GM23338 (cell line): ENCODE results near the gene MT1B. TPM values are rescaled to one million over a fixed set of nuclear protein-coding genes. Genes with fewer than 3 reads are reported as not detected.
A peak's percentile ranks its signal among the peaks of the same experiment; 100 is the strongest.

Source experiments
- ATAC-seq: fragments of 200-7000 bp; cut with Tn5 transposase; 3 replicates; pipeline ENCODE4 v1.9.1; 2020
- DNase-seq: peaks from one replicate; pipeline ENCODE4 v3.0.0-alpha.2; 2015; ENCODE audit warnings: low spot score
- H2AFZ ChIP-seq: fragments of 200-600 bp; sonication (generic); 2 replicates; pipeline ENCODE4 v1.8.0; 2016; ENCODE audit warnings: antibody characterized with exemption, mild to moderate bottlenecking, moderate library complexity
- H3F3A ChIP-seq: fragments of 200-600 bp; sonication (generic); replicated peaks from 2 replicates; pipeline ENCODE4 v1.8.0; 2017; ENCODE audit warnings: antibody characterized with exemption, mixed run types, low read depth
- H3K27ac ChIP-seq: fragments of 200-600 bp; sonication (generic); 2 replicates; pipeline ENCODE4 v1.6.1; 2016; ENCODE audit warnings: low read depth
- H3K27me3 ChIP-seq: fragments of 200-600 bp; sonication (generic); 2 replicates; pipeline ENCODE4 v1.8.0; 2016; ENCODE audit warnings: mild to moderate bottlenecking, mixed run types, moderate library complexity; ENCODE audit not compliant: insufficient read depth
- H3K36me3 ChIP-seq: fragments of 200-600 bp; sonication (generic); 2 replicates; pipeline ENCODE4 v1.8.0; 2016; ENCODE audit warnings: mild to moderate bottlenecking; ENCODE audit not compliant: insufficient read depth
- H3K4me1 ChIP-seq: fragments of 200-600 bp; sonication (generic); 2 replicates; pipeline ENCODE4 v1.8.0; 2016; ENCODE audit warnings: mild to moderate bottlenecking, moderate library complexity; ENCODE audit not compliant: insufficient read depth
- H3K4me2 ChIP-seq: fragments of 200-600 bp; sonication (generic); 2 replicates; pipeline ENCODE4 v1.7.1; 2017; ENCODE audit warnings: mixed run types
- H3K4me3 ChIP-seq: fragments of 200-600 bp; sonication (generic); 2 replicates; pipeline ENCODE4 v1.6.1; 2016; ENCODE audit warnings: mixed run types
- H3K79me2 ChIP-seq: fragments of 200-600 bp; sonication (generic); replicated peaks from 2 replicates; pipeline ENCODE4 v1.8.0; 2017; ENCODE audit warnings: mild to moderate bottlenecking; ENCODE audit not compliant: insufficient read depth
- H3K9me2 ChIP-seq: fragments of 200-600 bp; sonication (generic); 2 replicates; pipeline ENCODE4 v1.8.0; 2017; ENCODE audit not compliant: insufficient read depth
- H4K20me1 ChIP-seq: fragments of 200-600 bp; sonication (generic); replicated peaks from 2 replicates; pipeline ENCODE4 v1.8.0; 2017; ENCODE audit warnings: mild to moderate bottlenecking; ENCODE audit not compliant: insufficient read depth
- H3K27ac Mint-ChIP-seq: 2 replicates; pipeline ENCODE4 v1.8.0; 2020; ENCODE audit warnings: inconsistent platforms, mild to moderate bottlenecking, moderate library complexity, mixed read lengths
- H3K27me3 Mint-ChIP-seq: 3 replicates; pipeline ENCODE4 v1.8.0; 2022; ENCODE audit warnings: low read depth, mild to moderate bottlenecking, moderate library complexity, mixed read lengths, inconsistent platforms; ENCODE audit not compliant: insufficient read depth, poor library complexity
- H3K36me3 Mint-ChIP-seq: 3 replicates; pipeline ENCODE4 v1.8.0; 2021; ENCODE audit warnings: low read depth, mild to moderate bottlenecking, inconsistent platforms, moderate library complexity, mixed read lengths
- H3K4me1 Mint-ChIP-seq: 3 replicates; pipeline ENCODE4 v1.8.0; 2020; ENCODE audit warnings: mild to moderate bottlenecking, inconsistent platforms, mixed read lengths
- H3K4me3 Mint-ChIP-seq: 3 replicates; pipeline ENCODE4 v1.8.0; 2021; ENCODE audit warnings: moderate library complexity, mild to moderate bottlenecking, inconsistent platforms, mixed read lengths
- H3K9me3 Mint-ChIP-seq: 3 replicates; pipeline ENCODE4 v1.8.0; 2020; ENCODE audit warnings: moderate library complexity, mild to moderate bottlenecking, inconsistent platforms, mixed read lengths
- EZH2 ChIP-seq: fragments of 200-600 bp; sonication (generic); IDR thresholded peaks from one replicate; pipeline ENCODE4 v1.8.0; 2017; ENCODE audit warnings: antibody characterized with exemption, mild to moderate bottlenecking, low read depth; ENCODE audit not compliant: unreplicated experiment
- EZH2phosphoT487 ChIP-seq: fragments of 200-600 bp; sonication (generic); IDR thresholded peaks from one replicate; pipeline ENCODE4 v1.8.1; 2018; ENCODE audit warnings: antibody characterized with exemption; ENCODE audit not compliant: unreplicated experiment
- NANOG ChIP-seq: IDR thresholded peaks from 2 replicates; pipeline ENCODE4 v1.6.1; 2016; ENCODE audit warnings: antibody characterized with exemption, borderline replicate concordance
- ZNF331 ChIP-seq: fragments of 250-450 bp; sonication (Bioruptor Pico); IDR thresholded peaks from 2 replicates; pipeline ENCODE4 v1.5.0; 2020; ENCODE audit warnings: low read depth, mild to moderate bottlenecking, moderate library complexity
- polyA plus RNA-seq: library from polyadenylated mRNA; unstranded; fragments of >200 nt; fragmentation: Nextera tagmentation; extraction: Ambion mirVana; gene quantifications from 2 replicates; pipeline ENCODE4 v1.2.1, GENCODE V29; 2016
- total RNA-seq: library from RNA; depleted of rRNA; stranded (reverse); fragments of >200 nt; shearing (Covaris generic); gene quantifications from 2 replicates; pipeline ENCODE4 v1.2.3, GENCODE V29; 2014
- TF ChIP-seq, protein P1 (sequence below): fragments of 250-450 bp; sonication (Bioruptor Pico); IDR thresholded peaks from 2 replicates; pipeline ENCODE4 v1.5.0; 2020; ENCODE audit warnings: mild to moderate bottlenecking, moderate library complexity
- TF ChIP-seq, protein P2 (sequence below): IDR thresholded peaks from 2 replicates; pipeline ENCODE4 v1.6.1; 2016; ENCODE audit warnings: antibody characterized with exemption

The MT1B gene
- total and polyA plus RNA-seq, 2 experiments from 2014 or later: not detected

DNA sequence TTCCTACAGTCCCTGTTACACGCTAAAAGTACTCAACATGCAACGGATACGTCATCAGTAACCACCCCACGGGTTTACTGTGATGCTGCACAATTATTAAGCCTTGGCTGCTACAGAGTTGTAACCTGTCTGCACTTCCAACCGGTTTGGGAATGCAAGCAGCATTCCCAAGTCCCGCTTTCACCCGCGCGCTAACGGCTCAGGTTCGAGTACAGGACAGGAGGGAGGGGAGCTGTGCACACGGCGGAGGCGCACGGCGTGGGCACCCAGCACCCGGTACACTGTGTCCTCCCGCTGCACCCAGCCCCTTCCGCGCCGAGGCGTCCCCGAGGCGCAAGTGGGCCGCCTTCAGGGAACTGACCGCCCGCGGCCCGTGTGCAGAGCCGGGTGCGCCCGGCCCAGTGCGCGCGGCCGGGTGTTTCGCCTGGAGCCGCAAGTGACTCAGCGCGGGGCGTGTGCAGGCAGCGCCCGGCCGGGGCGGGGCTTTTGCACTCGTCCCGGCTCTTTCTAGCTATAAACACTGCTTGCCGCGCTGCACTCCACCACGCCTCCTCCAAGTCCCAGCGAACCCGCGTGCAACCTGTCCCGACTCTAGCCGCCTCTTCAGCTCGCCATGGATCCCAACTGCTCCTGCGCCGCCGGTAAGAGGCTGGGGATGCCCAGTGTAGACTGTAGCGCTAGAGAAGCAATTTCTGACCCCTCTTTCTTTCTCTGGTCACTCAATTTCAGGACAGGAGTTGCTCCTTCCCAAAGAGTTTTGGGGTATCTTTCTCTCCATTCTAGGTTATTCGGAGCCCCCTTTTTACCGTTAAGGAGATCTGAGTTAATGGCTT is 43.4 kb upstream of the MT1B start, which contains the start of gene MT2A (continued):
- TF ChIP-seq, protein P1, sequence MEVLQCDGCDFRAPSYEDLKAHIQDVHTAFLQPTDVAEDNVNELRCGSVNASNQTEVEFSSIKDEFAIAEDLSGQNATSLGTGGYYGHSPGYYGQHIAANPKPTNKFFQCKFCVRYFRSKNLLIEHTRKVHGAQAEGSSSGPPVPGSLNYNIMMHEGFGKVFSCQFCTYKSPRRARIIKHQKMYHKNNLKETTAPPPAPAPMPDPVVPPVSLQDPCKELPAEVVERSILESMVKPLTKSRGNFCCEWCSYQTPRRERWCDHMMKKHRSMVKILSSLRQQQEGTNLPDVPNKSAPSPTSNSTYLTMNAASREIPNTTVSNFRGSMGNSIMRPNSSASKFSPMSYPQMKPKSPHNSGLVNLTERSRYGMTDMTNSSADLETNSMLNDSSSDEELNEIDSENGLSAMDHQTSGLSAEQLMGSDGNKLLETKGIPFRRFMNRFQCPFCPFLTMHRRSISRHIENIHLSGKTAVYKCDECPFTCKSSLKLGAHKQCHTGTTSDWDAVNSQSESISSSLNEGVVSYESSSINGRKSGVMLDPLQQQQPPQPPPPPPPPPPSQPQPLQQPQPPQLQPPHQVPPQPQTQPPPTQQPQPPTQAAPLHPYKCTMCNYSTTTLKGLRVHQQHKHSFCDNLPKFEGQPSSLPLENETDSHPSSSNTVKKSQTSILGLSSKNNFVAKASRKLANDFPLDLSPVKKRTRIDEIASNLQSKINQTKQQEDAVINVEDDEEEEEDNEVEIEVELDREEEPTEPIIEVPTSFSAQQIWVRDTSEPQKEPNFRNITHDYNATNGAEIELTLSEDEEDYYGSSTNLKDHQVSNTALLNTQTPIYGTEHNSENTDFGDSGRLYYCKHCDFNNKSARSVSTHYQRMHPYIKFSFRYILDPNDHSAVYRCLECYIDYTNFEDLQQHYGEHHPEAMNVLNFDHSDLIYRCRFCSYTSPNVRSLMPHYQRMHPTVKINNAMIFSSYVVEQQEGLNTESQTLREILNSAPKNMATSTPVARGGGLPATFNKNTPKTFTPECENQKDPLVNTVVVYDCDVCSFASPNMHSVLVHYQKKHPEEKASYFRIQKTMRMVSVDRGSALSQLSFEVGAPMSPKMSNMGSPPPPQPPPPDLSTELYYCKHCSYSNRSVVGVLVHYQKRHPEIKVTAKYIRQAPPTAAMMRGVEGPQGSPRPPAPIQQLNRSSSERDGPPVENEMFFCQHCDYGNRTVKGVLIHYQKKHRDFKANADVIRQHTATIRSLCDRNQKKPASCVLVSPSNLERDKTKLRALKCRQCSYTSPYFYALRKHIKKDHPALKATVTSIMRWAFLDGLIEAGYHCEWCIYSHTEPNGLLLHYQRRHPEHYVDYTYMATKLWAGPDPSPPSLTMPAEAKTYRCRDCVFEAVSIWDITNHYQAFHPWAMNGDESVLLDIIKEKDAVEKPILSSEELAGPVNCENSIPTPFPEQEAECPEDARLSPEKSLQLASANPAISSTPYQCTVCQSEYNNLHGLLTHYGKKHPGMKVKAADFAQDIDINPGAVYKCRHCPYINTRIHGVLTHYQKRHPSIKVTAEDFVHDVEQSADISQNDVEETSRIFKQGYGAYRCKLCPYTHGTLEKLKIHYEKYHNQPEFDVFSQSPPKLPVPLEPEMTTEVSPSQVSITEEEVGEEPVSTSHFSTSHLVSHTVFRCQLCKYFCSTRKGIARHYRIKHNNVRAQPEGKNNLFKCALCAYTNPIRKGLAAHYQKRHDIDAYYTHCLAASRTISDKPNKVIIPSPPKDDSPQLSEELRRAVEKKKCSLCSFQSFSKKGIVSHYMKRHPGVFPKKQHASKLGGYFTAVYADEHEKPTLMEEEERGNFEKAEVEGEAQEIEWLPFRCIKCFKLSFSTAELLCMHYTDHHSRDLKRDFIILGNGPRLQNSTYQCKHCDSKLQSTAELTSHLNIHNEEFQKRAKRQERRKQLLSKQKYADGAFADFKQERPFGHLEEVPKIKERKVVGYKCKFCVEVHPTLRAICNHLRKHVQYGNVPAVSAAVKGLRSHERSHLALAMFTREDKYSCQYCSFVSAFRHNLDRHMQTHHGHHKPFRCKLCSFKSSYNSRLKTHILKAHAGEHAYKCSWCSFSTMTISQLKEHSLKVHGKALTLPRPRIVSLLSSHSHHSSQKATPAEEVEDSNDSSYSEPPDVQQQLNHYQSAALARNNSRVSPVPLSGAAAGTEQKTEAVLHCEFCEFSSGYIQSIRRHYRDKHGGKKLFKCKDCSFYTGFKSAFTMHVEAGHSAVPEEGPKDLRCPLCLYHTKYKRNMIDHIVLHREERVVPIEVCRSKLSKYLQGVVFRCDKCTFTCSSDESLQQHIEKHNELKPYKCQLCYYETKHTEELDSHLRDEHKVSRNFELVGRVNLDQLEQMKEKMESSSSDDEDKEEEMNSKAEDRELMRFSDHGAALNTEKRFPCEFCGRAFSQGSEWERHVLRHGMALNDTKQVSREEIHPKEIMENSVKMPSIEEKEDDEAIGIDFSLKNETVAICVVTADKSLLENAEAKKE: no peak
- TF ChIP-seq, protein P2, sequence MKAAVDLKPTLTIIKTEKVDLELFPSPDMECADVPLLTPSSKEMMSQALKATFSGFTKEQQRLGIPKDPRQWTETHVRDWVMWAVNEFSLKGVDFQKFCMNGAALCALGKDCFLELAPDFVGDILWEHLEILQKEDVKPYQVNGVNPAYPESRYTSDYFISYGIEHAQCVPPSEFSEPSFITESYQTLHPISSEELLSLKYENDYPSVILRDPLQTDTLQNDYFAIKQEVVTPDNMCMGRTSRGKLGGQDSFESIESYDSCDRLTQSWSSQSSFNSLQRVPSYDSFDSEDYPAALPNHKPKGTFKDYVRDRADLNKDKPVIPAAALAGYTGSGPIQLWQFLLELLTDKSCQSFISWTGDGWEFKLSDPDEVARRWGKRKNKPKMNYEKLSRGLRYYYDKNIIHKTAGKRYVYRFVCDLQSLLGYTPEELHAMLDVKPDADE: no peak
- no peak for TF ChIP-seq EZH2phosphoT487

DNA sequence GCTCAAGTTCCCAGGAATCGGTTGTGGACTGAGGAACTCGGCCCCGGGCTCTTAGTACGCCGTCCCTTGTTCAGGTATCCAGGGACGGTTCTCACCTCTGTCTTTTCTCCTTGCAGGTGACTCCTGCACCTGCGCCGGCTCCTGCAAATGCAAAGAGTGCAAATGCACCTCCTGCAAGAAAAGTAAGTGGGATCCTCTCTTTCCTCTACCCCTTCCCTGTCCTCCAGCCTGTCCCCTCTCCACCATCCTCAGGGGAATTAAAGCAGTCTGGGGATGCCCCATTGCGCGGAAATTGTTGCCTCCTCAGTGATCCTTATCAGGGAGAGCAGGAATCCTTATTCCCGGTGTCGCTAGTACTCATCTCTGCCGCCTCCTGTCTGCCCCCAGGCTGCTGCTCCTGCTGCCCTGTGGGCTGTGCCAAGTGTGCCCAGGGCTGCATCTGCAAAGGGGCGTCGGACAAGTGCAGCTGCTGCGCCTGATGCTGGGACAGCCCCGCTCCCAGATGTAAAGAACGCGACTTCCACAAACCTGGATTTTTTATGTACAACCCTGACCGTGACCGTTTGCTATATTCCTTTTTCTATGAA is 42.7 kb upstream of the MT1B start:
- peak; percentile 11 for ATAC-seq
- Histone ChIP-seq H3K4me3 (peak overlapping the region; percentile 51), H3F3A (peaks cover 14% of the 10 kb centered on the region; the same call in 1 of the 2 replicates), H3K4me2 (peak overlapping the region; percentile 74), H3K4me1 (peaks cover 27% of the 10 kb centered on the region), H3K9me2 (no peaks in the 10 kb centered on the region), H3K27me3 (peaks cover 81% of the 10 kb centered on the region), H2AFZ (peak overlapping the region; percentile 80), H3K79me2 (no peaks in the 10 kb centered on the region), H3K27ac (no peak overlapping the region), H4K20me1 (no peaks in the 10 kb centered on the region), H3K36me3 (no peaks in the 10 kb centered on the region)
- DNase-seq: no peak
- H3K4me3 Mint-ChIP-seq: peak overlapping the region; percentile 89
- H3K4me1 Mint-ChIP-seq: peaks cover 34% of the 10 kb centered on the region
- H3K36me3 Mint-ChIP-seq: peaks cover 9% of the 10 kb centered on the region; the same call in 2 of the 3 replicates
- H3K9me3 Mint-ChIP-seq: no peaks in the 10 kb centered on the region
- no peak overlapping the region for H3K27ac Mint-ChIP-seq
- peaks cover 43% of the 10 kb centered on the region for H3K27me3 Mint-ChIP-seq
- TF ChIP-seq EZH2: peak; percentile 58
- no peak for TF ChIP-seq NANOG
- no peak for TF ChIP-seq ZNF331 (CRISPR knock-in tag)
